RCC 7860 (cell line): Measurements from ENCODE around the gene NAXE.

Source experiments
- DNase-seq: peaks from one replicate; pipeline ENCODE4 v3.0.0-alpha.2; 2015; ENCODE audit warnings: low spot score
- FAIRE-seq: peaks from 2 replicates; lab custom pipeline; 2012; peaks lifted over from hg19 to GRCh38; lab: Jason Lieb, UNC

The NAXE gene

DNA sequence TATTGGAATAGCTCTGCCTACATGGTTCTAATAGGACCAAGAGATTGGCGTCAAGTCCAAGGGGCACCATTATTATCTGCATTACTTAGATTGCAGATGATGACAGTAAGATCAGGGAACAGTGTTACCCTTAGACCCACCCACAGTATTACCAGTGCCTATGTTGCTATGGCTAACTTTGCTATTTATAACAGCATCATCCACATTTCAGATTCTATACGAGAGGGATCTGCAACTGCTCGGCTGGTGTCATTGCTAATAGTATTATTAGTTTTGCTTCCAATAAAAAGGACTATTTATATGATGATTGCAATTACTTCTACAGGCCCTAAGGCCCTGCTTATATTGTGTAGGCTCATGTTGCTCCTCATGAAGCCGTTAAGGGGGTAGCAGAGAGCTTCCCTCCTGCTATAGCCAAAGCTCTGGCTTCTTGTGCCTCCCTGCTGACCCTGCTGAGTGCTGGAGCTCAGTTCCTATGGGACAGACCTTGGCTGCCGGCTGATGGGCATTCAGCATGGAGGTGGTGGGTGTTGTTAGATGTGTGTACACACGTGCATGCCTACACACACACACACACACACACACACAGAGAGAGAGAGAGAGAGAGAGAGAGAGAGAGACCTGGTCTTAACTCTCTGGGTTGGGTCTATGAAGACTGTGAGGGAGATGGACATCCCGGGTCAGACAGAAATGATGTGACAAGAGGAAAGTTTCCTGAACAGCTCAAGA is 51.6 kb downstream of the NAXE start:
- DNase-seq (no peak), FAIRE-seq (no peak)

DNA sequence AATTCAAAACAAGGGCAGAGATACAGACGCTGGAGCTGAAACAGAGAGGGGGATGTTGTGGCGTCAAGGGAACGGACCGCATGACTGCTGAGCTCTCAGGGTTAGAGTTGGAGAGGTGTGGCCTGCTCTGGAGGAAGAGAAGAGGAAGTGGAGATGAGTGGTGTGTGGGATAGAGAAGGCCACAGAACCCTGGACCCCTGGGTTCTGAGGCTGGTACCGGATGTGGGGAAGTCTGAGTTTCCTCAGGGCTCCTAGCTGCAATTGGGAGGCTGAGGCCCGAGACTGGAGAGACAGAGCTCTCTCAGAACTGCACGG is 52.2 kb downstream of the NAXE start:
- no peak for FAIRE-seq
- no peak for DNase-seq
